A549 (cell line): ENCODE results near the gene GALNT14. TPM values are rescaled to one million over a fixed set of nuclear protein-coding genes. Genes with fewer than 3 reads are reported as not detected.

ENCODE experiments used
- ATAC-seq, 2 experiments: fragments of 200-7000 bp in 1 of 2; fragments of >200 bp in 1 of 2; cut with Nextera tagmentation in 1 of 2; cut with Tn5 transposase in 1 of 2; 3 replicates each; pipeline versions ENCODE4 v1.8.0 to v1.9.1; 2018 to 2020; ENCODE audit warnings: mild to moderate bottlenecking in 1 of 2, moderate library complexity in 1 of 2
- CTCF ChIA-PET: fragments of 300-600 bp; sonication (Branson Sonifier 250); formaldehyde crosslinking; extraction: SDS; loops from one replicate; lab custom pipeline; 2021; ENCODE audit warnings: antibody characterized with exemption, inconsistent platforms; lab: Yijun Ruan, JAX
- POLR2A ChIA-PET: fragments of 350-600 bp; formaldehyde crosslinking; extraction: SDS; loops from one replicate; lab custom pipeline; 2021; ENCODE audit warnings: antibody characterized with exemption, inconsistent platforms; lab: Yijun Ruan, JAX
- DNase-seq, 2 experiments: peaks; one replicate each; pipeline versions ENCODE4 v3.0.0 to v3.0.0-alpha.2; 2011 to 2016; ENCODE audit warnings: low read depth in 1 of 2, low spot score in 1 of 2
- FAIRE-seq: peaks from 2 replicates; lab custom pipeline; 2011; peaks lifted over from hg19 to GRCh38; lab: Jason Lieb, UNC
- H3K27ac ChIP-seq, 2 experiments: fragments of >200 bp; sonication (Bioruptor Twin); formaldehyde crosslinking; 3 replicates each; pipeline ENCODE4 v1.5.1; 2016 to 2017
- H3K4me1 ChIP-seq: fragments of >200 bp; sonication (Bioruptor Twin); formaldehyde crosslinking; 3 replicates; pipeline ENCODE4 v1.6.1; 2016
- H3K4me2 ChIP-seq: fragments of >200 bp; sonication (Bioruptor Twin); formaldehyde crosslinking; 3 replicates; pipeline ENCODE4 v1.6.1; 2016
- H3K4me3 ChIP-seq: fragments of >200 bp; sonication (Bioruptor Twin); formaldehyde crosslinking; 3 replicates; pipeline ENCODE4 v1.5.1; 2016
- H3K9me3 ChIP-seq: fragments of >200 bp; sonication (Bioruptor Twin); formaldehyde crosslinking; 3 replicates; pipeline ENCODE4 v1.6.1; 2016
- EP300 ChIP-seq, 2 experiments: fragments of >200 bp; sonication (Bioruptor Twin); formaldehyde crosslinking; IDR thresholded peaks; 2 replicates in 1 of 2; 3 replicates in 1 of 2; pipeline ENCODE4 v1.6.1; 2016 to 2017
- ESRRA ChIP-seq: fragments of 150-350 bp; IDR thresholded peaks from 2 replicates; pipeline ENCODE4 v1.6.1; 2014; ENCODE audit warnings: mild to moderate bottlenecking, low read length, borderline replicate concordance
- FOSL2 ChIP-seq, 2 experiments: fragments of 450-650 bp in 1 of 2; fragments of >200 bp in 1 of 2; sonication (Bioruptor Twin) in 1 of 2; formaldehyde crosslinking; IDR thresholded peaks; 2 replicates each; pipeline versions ENCODE4 v1.5.0 to v1.6.1; 2016 to 2020; ENCODE audit warnings: mild to moderate bottlenecking in 1 of 2, moderate library complexity in 1 of 2
- GATA3 ChIP-seq: IDR thresholded peaks from 2 replicates; pipeline ENCODE4 v1.6.1; 2012; ENCODE audit warnings: borderline replicate concordance
- HDAC2 ChIP-seq: fragments of 200-600 bp; sonication (generic); IDR thresholded peaks from 2 replicates; pipeline ENCODE4 v1.6.1; 2016
- HOXA7 ChIP-seq: fragments of 250-450 bp; sonication (Bioruptor Pico); IDR thresholded peaks from 2 replicates; pipeline ENCODE4 v1.5.0; 2020; ENCODE audit warnings: mild to moderate bottlenecking, moderate library complexity
- HOXB13 ChIP-seq: fragments of 250-450 bp; sonication (Bioruptor Pico); IDR thresholded peaks from 2 replicates; pipeline ENCODE4 v1.5.0; 2020; ENCODE audit warnings: low read depth, mild to moderate bottlenecking, moderate library complexity
- JUN ChIP-seq, 2 experiments: fragments of >200 bp; sonication (Bioruptor Twin); formaldehyde crosslinking; IDR thresholded peaks; 2 replicates in 1 of 2; 3 replicates in 1 of 2; pipeline ENCODE4 v1.6.1; 2016 to 2017
- JUNB ChIP-seq: fragments of >200 bp; sonication (Bioruptor Twin); formaldehyde crosslinking; IDR thresholded peaks from 2 replicates; pipeline ENCODE4 v1.6.1; 2016
- MAFK ChIP-seq: fragments of 450-650 bp; IDR thresholded peaks from 2 replicates; pipeline ENCODE4 v1.6.1; 2014; ENCODE audit not compliant: partially characterized antibody
- MYC ChIP-seq: IDR thresholded peaks from 2 replicates; pipeline ENCODE4 v1.6.1; 2012; ENCODE audit warnings: mild to moderate bottlenecking, inconsistent platforms, low read length, improper control_type of control experiment, borderline replicate concordance
- NFE2L2 ChIP-seq: fragments of 150-350 bp; conservative IDR thresholded peaks from 2 replicates; pipeline ENCODE4 v1.6.1; 2014; ENCODE audit warnings: low read length
- RAD21 ChIP-seq, 2 experiments: fragments of >200 bp in 1 of 2; sonication (Bioruptor Twin) in 1 of 2; formaldehyde crosslinking in 1 of 2; IDR thresholded peaks in 1 of 2; conservative IDR thresholded peaks in 1 of 2; 2 replicates in 1 of 2; 3 replicates in 1 of 2; pipeline ENCODE4 v1.6.1; 2012 to 2018; ENCODE audit warnings: inconsistent platforms in 1 of 2
- RNF2 ChIP-seq: fragments of 200-600 bp; sonication (generic); IDR thresholded peaks from 2 replicates; pipeline ENCODE4 v1.6.1; 2016; ENCODE audit warnings: low read depth, mild to moderate bottlenecking, antibody characterized with exemption, moderate library complexity, borderline replicate concordance
- SREBF2 ChIP-seq: fragments of 450-650 bp; IDR thresholded peaks from 2 replicates; pipeline ENCODE4 v1.6.1; 2014; ENCODE audit warnings: mild to moderate bottlenecking, moderate library complexity
- TFCP2L1 ChIP-seq: fragments of 250-450 bp; sonication (Bioruptor Pico); IDR thresholded peaks from 2 replicates; pipeline ENCODE4 v1.5.0; 2021; ENCODE audit warnings: mild to moderate bottlenecking
- TP53 ChIP-seq: fragments of 250-450 bp; sonication (Bioruptor Pico); IDR thresholded peaks from 2 replicates; pipeline ENCODE4 v1.5.0; 2021; ENCODE audit warnings: mild to moderate bottlenecking, moderate library complexity
- ZFP36 ChIP-seq: fragments of 450-650 bp; IDR thresholded peaks from 2 replicates; pipeline ENCODE4 v1.6.1; 2014; ENCODE audit warnings: borderline replicate concordance; ENCODE audit not compliant: partially characterized antibody
- ZNF302 ChIP-seq: fragments of 250-450 bp; sonication (Bioruptor Pico); IDR thresholded peaks from 2 replicates; pipeline ENCODE4 v1.9.0; 2021; ENCODE audit warnings: inconsistent platforms, mild to moderate bottlenecking, moderate library complexity
- WGBS: methylation state at CpG from one replicate; pipeline ENCODE4 v1.1.6; 2017; ENCODE audit errors: missing lambda C conversion rate; 5-methylcytosine and 5-hydroxymethylcytosine counted together
- polyA plus RNA-seq, 4 experiments: library from polyadenylated mRNA; depleted of rRNA in 3 of 4; stranded (reverse); fragments of >200 nt; fragmentation: RNase III in 1 of 4; extraction: RNeasy Plus Mini Kit Qiagen cat#74134 plus additional on column Dnase treatment in 1 of 4; gene quantifications; 2 replicates in 3 of 4; 3 replicates in 1 of 4; pipeline ENCODE4 v1.2.3, GENCODE V29; 2011 to 2017
- TF ChIP-seq, protein P1 (sequence below): fragments of 150-350 bp; IDR thresholded peaks from 2 replicates; pipeline ENCODE4 v1.6.1; 2014; ENCODE audit warnings: low read depth, mild to moderate bottlenecking, low read length
- TF ChIP-seq, protein P2 (sequence below): fragments of 250-450 bp; sonication (Bioruptor Pico); IDR thresholded peaks from 2 replicates; pipeline ENCODE4 v1.5.0; 2021; ENCODE audit warnings: mild to moderate bottlenecking, moderate library complexity, borderline replicate concordance
- TF ChIP-seq, protein P3 (sequence below): fragments of >200 bp; sonication (Bioruptor Twin); formaldehyde crosslinking; IDR thresholded peaks from 3 replicates; pipeline ENCODE4 v1.5.1; 2016

GALNT14 gene
- polyA plus RNA-seq, 2 of the 4 experiments (the other 2 are of a cell fraction): 34.4 to 38.3 TPM

DNA sequence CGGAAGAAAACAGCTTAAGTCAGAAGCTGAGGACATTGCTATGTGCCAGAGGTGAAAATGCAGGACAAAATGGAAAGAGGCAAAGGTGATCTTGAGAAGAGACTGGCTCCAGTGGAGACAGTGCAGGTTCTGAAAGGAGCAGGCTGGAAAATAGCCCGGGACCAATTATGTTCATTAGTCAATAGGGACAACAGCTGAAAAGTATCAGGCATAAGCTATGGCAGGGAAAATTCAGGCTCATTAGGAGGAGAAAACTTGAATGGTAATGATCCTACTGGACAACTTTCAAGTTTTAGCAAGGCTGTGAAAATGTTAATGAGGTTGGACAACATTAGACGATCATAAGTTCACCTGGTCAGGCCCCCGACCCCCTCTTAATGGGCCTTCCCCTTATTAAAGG, 60.2 kb downstream of the GALNT14 start:
- FAIRE-seq: no peak
- POLR2A ChIA-PET: interaction anchor here (0.5 kb wide), 1 partner anchor 13 kb away, joined by 3 read pairs; no protein-coding TSS in a partner anchor
- H3K9me3 ChIP-seq: no peaks in the 10 kb centered on the region
- no peak for DNase-seq
- peaks cover 40% of the 10 kb centered on the region for H3K4me1 ChIP-seq
- no peak overlapping the region for H3K4me3 ChIP-seq
- 89% methylated on average over 4 of the region's 4 CpGs for WGBS
- TF ChIP-seq HDAC2 (no peak), JUN (IDR thresholded peaks at IDR 0.05) (no peak), HOXA7 (no peak), JUNB (no peak), EP300 (IDR thresholded peaks at IDR 0.05) (no peak), MYC (no peak), ESRRA (no peak), SREBF2 (no peak), TP53 (CRISPR knock-in tag) (no peak), HOXB13 (no peak), TFCP2L1 (CRISPR knock-in tag) (no peak), RNF2 (no peak), ZNF302 (CRISPR knock-in tag) (no peak), MAFK (no peak)
- TF ChIP-seq, protein P1, sequence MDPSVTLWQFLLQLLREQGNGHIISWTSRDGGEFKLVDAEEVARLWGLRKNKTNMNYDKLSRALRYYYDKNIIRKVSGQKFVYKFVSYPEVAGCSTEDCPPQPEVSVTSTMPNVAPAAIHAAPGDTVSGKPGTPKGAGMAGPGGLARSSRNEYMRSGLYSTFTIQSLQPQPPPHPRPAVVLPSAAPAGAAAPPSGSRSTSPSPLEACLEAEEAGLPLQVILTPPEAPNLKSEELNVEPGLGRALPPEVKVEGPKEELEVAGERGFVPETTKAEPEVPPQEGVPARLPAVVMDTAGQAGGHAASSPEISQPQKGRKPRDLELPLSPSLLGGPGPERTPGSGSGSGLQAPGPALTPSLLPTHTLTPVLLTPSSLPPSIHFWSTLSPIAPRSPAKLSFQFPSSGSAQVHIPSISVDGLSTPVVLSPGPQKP: no peak
- TF ChIP-seq, protein P2, sequence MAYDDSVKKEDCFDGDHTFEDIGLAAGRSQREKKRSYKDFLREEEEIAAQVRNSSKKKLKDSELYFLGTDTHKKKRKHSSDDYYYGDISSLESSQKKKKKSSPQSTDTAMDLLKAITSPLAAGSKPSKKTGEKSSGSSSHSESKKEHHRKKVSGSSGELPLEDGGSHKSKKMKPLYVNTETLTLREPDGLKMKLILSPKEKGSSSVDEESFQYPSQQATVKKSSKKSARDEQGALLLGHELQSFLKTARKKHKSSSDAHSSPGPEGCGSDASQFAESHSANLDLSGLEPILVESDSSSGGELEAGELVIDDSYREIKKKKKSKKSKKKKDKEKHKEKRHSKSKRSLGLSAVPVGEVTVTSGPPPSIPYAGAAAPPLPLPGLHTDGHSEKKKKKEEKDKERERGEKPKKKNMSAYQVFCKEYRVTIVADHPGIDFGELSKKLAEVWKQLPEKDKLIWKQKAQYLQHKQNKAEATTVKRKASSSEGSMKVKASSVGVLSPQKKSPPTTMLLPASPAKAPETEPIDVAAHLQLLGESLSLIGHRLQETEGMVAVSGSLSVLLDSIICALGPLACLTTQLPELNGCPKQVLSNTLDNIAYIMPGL (CRISPR knock-in tag): no peak
- TF ChIP-seq, all 56 proteins: peak for 0
- H3K27ac ChIP-seq: no peak overlapping the region
- H3K4me2 ChIP-seq: no peak overlapping the region
- CTCF ChIA-PET: interaction anchor here (0.7 to 1.3 kb wide), 2 partner anchors 11 to 92 kb away, joined by 3 to 6 read pairs; no protein-coding TSS in a partner anchor
- ATAC-seq: no peak

DNA sequence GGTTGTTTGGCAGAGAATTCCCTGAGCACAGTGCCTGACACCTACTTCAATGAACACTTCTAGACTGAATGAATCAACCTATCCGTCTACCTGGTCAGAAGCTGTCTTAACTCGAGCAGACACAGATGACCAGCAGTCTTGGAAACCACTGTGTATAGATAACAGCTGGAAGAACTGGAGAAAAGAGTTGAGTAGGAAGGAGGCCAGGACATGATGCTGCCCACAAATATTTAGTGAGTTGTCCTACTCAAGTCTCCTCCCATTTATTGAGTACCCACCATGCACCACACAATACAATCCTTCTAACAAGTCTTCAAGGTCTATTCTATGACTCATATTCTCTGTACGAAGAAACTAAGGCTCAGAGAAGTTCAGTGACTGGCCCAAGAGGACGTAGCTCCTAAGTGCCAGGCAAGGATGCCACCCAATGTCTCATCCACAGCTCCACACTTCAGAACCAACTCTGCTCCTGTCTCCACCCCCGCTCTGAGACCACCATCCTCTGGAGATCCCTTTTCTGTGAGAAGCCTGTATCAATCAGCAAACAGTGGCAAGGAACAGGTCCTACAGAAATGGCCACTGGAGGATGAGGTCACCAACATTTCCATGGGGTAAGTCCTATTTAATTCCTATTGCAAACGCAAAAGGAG, 62.2 kb downstream of the GALNT14 start:
- ATAC-seq: no peak
- DNase-seq: no peak
- Histone ChIP-seq H3K4me2 (no peak overlapping the region), H3K9me3 (no peaks in the 10 kb centered on the region), H3K4me3 (no peak overlapping the region), H3K27ac (no peak overlapping the region), H3K4me1 (peaks cover 20% of the 10 kb centered on the region)
- TF ChIP-seq ZFP36 (no peak), FOSL2 (IDR thresholded peaks at IDR 0.05) (no peak), FOSL2 (CRISPR knock-in tag; IDR thresholded peaks at IDR 0.05) (no peak), RAD21 (conservative IDR thresholded peaks at IDR 0.05 in 1 of 2, IDR thresholded peaks at IDR 0.05 in 1 of 2) (no peak)
- 72% methylated on average over 6 of the region's 6 CpGs for WGBS
- ChIA-PET CTCF (interaction anchor here (1.1 kb wide), 1 partner anchor 62 kb away, joined by 3 read pairs; the partner anchor contains the start of gene GALNT14), POLR2A (no interaction called here)
- no peak for FAIRE-seq

DNA sequence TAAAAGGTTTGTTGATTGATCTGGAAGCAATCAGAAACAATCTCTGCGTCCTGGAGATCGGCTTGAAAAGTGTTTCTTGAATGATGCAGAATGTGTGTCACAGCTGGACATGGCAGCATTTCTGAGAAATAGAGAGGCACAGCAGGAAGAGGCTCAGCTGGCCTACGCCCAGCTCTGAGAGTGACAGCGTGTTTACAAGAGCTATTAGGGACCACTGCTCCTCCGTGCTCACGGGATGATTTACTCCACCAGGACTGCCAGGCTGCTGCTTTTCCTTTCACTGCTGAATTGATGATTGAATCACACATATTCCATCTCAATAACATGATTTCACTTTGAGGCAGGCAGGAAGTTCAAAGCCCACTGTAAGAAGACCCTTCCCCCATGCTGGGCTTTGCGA, 62.8 kb downstream of the GALNT14 start:
- Histone ChIP-seq H3K4me3 (no peak overlapping the region), H3K9me3 (no peaks in the 10 kb centered on the region), H3K27ac (no peak overlapping the region), H3K4me1 (peaks cover 14% of the 10 kb centered on the region), H3K4me2 (no peak overlapping the region)
- 94% methylated on average over 7 of the region's 7 CpGs for WGBS
- POLR2A ChIA-PET: no interaction called here
- CTCF ChIA-PET: interaction anchor here (1.1 kb wide), 1 partner anchor 63 kb away, joined by 3 read pairs; the partner anchor contains the start of gene GALNT14
- ATAC-seq: no peak
- TF ChIP-seq TP53 (CRISPR knock-in tag): no peak
- no peak for TF ChIP-seq NFE2L2
- TF ChIP-seq, protein P3, sequence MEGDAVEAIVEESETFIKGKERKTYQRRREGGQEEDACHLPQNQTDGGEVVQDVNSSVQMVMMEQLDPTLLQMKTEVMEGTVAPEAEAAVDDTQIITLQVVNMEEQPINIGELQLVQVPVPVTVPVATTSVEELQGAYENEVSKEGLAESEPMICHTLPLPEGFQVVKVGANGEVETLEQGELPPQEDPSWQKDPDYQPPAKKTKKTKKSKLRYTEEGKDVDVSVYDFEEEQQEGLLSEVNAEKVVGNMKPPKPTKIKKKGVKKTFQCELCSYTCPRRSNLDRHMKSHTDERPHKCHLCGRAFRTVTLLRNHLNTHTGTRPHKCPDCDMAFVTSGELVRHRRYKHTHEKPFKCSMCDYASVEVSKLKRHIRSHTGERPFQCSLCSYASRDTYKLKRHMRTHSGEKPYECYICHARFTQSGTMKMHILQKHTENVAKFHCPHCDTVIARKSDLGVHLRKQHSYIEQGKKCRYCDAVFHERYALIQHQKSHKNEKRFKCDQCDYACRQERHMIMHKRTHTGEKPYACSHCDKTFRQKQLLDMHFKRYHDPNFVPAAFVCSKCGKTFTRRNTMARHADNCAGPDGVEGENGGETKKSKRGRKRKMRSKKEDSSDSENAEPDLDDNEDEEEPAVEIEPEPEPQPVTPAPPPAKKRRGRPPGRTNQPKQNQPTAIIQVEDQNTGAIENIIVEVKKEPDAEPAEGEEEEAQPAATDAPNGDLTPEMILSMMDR: no peak
- no peak for TF ChIP-seq GATA3
- no peak for TF ChIP-seq TFCP2L1 (CRISPR knock-in tag)
- FAIRE-seq: no peak
- DNase-seq: no peak
